ENCODE results near the gene CMSS1. TPM values are rescaled to one million over a fixed set of nuclear protein-coding genes. Genes with fewer than 3 reads are reported as not detected.
"Not testable (repeated sequence)": the region's sequence is repeated elsewhere in the genome, so short reads cannot be mapped to it uniquely, and the experiment has no call there.

Gene CMSS1
- total RNA-seq, 2 experiments from 2014 or later, result 141 to 143 TPM

GRCh38 chr3:100221159-100221558 lies 403.5 kb downstream of the CMSS1 start:
- CTCF ChIA-PET, result no interaction called here
- POLR2A ChIA-PET, result no interaction called here

- CTCF ChIA-PET, result no interaction called here
- POLR2A ChIA-PET, result no interaction called here
These were observed 407.5 kb downstream of the CMSS1 start for GRCh38 chr3:100225193-100225592.

GRCh38 chr3:100225883-100226282 lies 408.2 kb downstream of the CMSS1 start:
- CTCF ChIA-PET, result no interaction called here
- POLR2A ChIA-PET, result no interaction called here

DNA sequence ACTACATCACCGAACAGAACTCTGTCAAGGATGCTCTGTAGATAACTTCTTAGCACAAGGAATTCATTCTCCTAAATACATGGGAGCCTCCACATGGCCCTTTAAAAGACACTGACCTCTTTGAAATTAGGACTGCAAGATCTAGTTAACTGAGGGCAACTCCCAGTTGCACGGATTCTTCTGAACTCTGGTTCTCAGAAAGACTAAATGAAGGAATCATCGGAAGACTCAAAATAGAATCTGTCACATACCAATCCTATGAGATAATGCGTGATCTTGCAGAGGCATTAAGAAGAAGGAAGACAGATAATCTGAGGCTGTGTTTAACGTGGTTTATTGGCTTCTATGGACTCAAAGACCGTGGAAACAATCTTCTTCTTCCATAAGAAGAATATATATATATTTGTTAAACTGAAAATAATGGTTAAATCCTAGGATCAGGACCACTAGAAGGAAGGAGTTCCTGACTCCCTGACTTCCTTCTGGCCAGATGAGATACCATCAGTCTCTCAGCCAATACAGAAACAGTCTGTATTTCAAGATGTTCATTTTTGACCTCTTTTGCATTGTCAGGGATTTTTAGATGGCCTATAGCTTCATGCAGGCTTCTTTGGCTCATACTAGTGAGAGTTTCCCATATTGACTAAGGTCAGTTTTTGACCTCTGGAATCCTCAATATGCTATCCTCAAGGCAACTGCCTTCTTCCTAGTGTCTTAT lies 409.2 kb downstream of the CMSS1 start:
- POLR2A ChIA-PET, result no interaction called here

GRCh38 chr3:100227511-100227921 lies 409.9 kb downstream of the CMSS1 start:
- POLR2A ChIA-PET, result no interaction called here
- CTCF ChIA-PET, result interaction anchor here (1.7 kb wide), 1 partner anchor 9 kb away, joined by 5 read pairs; no protein-coding TSS in a partner anchor

More for the DNA sequence above, 409.2 kb downstream of the CMSS1 start:
- CTCF ChIA-PET, result interaction anchor here (1.7 kb wide), 1 partner anchor 9 kb away, joined by 5 read pairs; no protein-coding TSS in a partner anchor

GRCh38 chr3:100228247-100228646 lies 410.6 kb downstream of the CMSS1 start:
- ChIA-PET POLR2A (no interaction called here), CTCF (interaction anchor here (1.7 kb wide), 1 partner anchor 10 kb away, joined by 5 read pairs; no protein-coding TSS in a partner anchor)

- CTCF ChIA-PET, POLR2A ChIA-PET: not testable (repeated sequence)
These were observed 411.5 kb downstream of the CMSS1 start for GRCh38 chr3:100229188-100229587.

- ChIA-PET POLR2A (no interaction called here), CTCF (no interaction called here)
These were observed 413.0 kb downstream of the CMSS1 start for GRCh38 chr3:100230710-100231109.

Other genes with a start within 250 kb of the CMSS1 start
- gene COL8A1, start 179.3 kb upstream of the CMSS1 start, total RNA-seq, result under 1 TPM in 1 of 2 experiments, not detected in 1; 0.06 TPM